Esophagus muscularis mucosa (tissue), 4 donors: ENCODE results near the gene TCP10L. TPM values are rescaled to one million over a fixed set of nuclear protein-coding genes. Genes with fewer than 3 reads are reported as not detected.
A peak's percentile ranks its signal among the peaks of the same experiment; 100 is the strongest.

ENCODE experiments used
- DNase-seq: peaks from one replicate; pipeline ENCODE4 v3.0.0-alpha.2; 2017; ENCODE audit errors: extremely low spot score
- H3K27ac ChIP-seq, 4 donors: fragments of 200-600 bp; sonication (generic); replicated peaks in 1 of 4; 1 replicate in 3 of 4; 2 replicates in 1 of 4; pipeline ENCODE4 v1.5.1; 2016 to 2019; ENCODE audit warnings: mild to moderate bottlenecking in 1 of 4
- H3K27me3 ChIP-seq, 4 donors: fragments of 200-600 bp; sonication (generic); one replicate each; pipeline versions ENCODE4 v1.5.1 to v1.6.0; 2016 to 2019
- H3K36me3 ChIP-seq, 4 donors: fragments of 200-600 bp; sonication (generic); one replicate each; pipeline ENCODE4 v1.5.1; 2016 to 2019
- H3K4me1 ChIP-seq, 4 donors: fragments of 200-600 bp; sonication (generic); one replicate each; pipeline ENCODE4 v1.5.1; 2016 to 2019
- H3K4me3 ChIP-seq, 4 donors: fragments of 200-600 bp; sonication (generic); 1 replicate in 2 of 4; 2 replicates in 2 of 4; pipeline ENCODE4 v1.5.1; 2016 to 2019; ENCODE audit warnings: mild to moderate bottlenecking in 4 of 4, moderate library complexity in 1 of 4
- H3K9me3 ChIP-seq, 4 donors: fragments of 200-600 bp; sonication (generic); 1 replicate in 3 of 4; 2 replicates in 1 of 4; pipeline ENCODE4 v1.5.1; 2016 to 2019
- CTCF ChIP-seq, 3 experiments: fragments of 200-600 bp in 2 of 3; fragments of 450-650 bp in 1 of 3; sonication (generic) in 2 of 3; IDR thresholded peaks; one replicate each; pipeline ENCODE4 v1.5.1; 2017 to 2019; ENCODE audit warnings: antibody characterized with exemption in 3 of 3, mild to moderate bottlenecking in 2 of 3, moderate library complexity in 1 of 3
- EP300 ChIP-seq: sonication (generic); formaldehyde crosslinking; IDR thresholded peaks from one replicate; pipeline ENCODE4 v1.6.1; 2017; ENCODE audit warnings: antibody characterized with exemption
- POLR2A ChIP-seq: fragments of 450-650 bp; IDR thresholded peaks from one replicate; pipeline ENCODE4 v1.6.1; 2017; ENCODE audit warnings: antibody characterized with exemption, moderate library complexity, mild to moderate bottlenecking, low read depth
- POLR2AphosphoS5 ChIP-seq, 2 donors: sonication (generic); formaldehyde crosslinking; IDR thresholded peaks; one replicate each; pipeline ENCODE4 v1.6.1; 2017; ENCODE audit warnings: antibody characterized with exemption in 2 of 2
- WGBS: methylation state at CpG from one replicate; pipeline ENCODE4 v1.1.5; 2018; 5-methylcytosine and 5-hydroxymethylcytosine counted together
- intact Hi-C: fragments of 100-400 bp; cut with DNase I; formaldehyde crosslinking; loops from one replicate; pipeline ENCODE4 v1.15.1; 2023
- total RNA-seq, 4 donors: library from RNA; depleted of rRNA; stranded (reverse); fragments of >200 nt; gene quantifications; one replicate each; pipeline versions ENCODE4 v1.1.0 to v1.2.1, GENCODE V29; 2016

The TCP10L gene
- total RNA-seq, 4 donors from 2014 or later: 1.2 to 1.7 (median 1.5) TPM

- no peak for DNase-seq
- no peak overlapping the region for H3K4me3 ChIP-seq
- TF ChIP-seq CTCF (IDR thresholded peaks at IDR 0.05): no peak
- TF ChIP-seq POLR2AphosphoS5 (IDR thresholded peaks at IDR 0.05): peak in 1 of 2 donors; percentile 11
- H3K27me3 ChIP-seq: no peaks in the 10 kb centered on the region
- no peak overlapping the region for H3K27ac ChIP-seq
- no peaks in the 10 kb centered on the region for H3K9me3 ChIP-seq
- intact Hi-C loops: no loop called here
- WGBS: 68% methylated on average over 6 of the region's 6 CpGs
- peaks cover 9 to 44% (median 32%) of the 10 kb centered on the region in 4 donors for H3K36me3 ChIP-seq
- H3K4me1 ChIP-seq: peaks cover 0 to 3% (median 0%) of the 10 kb centered on the region in 4 donors
Measured at GRCh38 chr21:32597205-32597604, 11.9 kb upstream of the TCP10L start.

DNA sequence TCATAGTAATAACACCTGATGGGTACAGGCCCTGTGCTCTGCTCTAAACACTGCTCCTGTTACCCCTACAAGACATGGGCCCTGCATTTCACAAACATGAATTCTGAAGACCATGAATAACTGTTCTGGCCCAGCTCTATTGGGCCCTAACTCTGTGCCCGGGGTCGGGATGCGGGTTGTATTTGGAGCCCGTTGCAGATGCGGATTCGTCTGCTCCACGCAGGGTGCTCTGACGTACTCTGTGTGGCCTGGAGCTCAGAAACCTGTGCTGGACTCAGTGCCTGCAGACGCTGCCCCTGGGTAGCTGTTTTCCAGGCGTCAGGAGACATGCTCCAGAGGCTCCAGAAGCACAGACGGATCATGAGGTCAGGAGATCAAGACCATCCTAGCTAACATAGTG is 10.1 kb upstream of the TCP10L start:
- Histone ChIP-seq H3K4me1 (peaks cover 0 to 7% (median 6%) of the 10 kb centered on the region in 4 donors), H3K9me3 (no peaks in the 10 kb centered on the region), H3K27me3 (no peaks in the 10 kb centered on the region), H3K4me3 (no peak overlapping the region), H3K36me3 (peaks cover 4 to 34% (median 24%) of the 10 kb centered on the region in 4 donors), H3K27ac (no peak overlapping the region)
- DNase-seq: no peak
- 86% methylated on average over 11 of the region's 11 CpGs for WGBS
- no peak for TF ChIP-seq POLR2AphosphoS5 (IDR thresholded peaks at IDR 0.05)
- no peak for TF ChIP-seq CTCF (IDR thresholded peaks at IDR 0.05)
- TF ChIP-seq EP300: no peak
- no peak for TF ChIP-seq POLR2A
- intact Hi-C loops: no loop called here

DNA sequence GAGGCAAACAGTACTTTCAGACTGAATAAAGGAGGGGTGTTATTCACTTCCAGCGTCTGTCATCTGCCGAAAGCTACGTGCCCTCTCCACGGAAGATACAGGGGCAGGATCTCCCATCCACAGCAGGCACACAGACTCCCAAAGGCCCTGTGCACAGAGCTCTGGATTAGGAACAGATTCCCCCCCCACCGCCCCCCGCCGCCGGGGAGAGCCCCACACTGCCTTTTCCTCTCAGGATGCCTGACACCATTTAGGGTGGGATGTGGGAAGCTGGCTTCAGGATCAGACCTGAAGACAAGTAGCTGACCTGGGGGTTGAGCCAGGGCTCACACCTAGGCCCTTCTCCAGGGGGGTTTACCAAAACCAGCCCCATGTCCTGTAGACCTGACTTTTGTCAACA is 8.4 kb upstream of the TCP10L start:
- Histone ChIP-seq H3K36me3 (peaks cover 0 to 17% (median 10%) of the 10 kb centered on the region in 4 donors), H3K4me1 (peaks cover 0 to 12% (median 11%) of the 10 kb centered on the region in 4 donors), H3K27me3 (no peaks in the 10 kb centered on the region), H3K9me3 (no peaks in the 10 kb centered on the region), H3K4me3 (no peak overlapping the region), H3K27ac (no peak overlapping the region)
- intact Hi-C loops: no loop called here
- WGBS: 91% methylated on average over 8 of the region's 8 CpGs
- TF ChIP-seq EP300 (no peak), POLR2A (no peak), CTCF (IDR thresholded peaks at IDR 0.05) (no peak), POLR2AphosphoS5 (IDR thresholded peaks at IDR 0.05) (no peak)
- DNase-seq: no peak

DNA sequence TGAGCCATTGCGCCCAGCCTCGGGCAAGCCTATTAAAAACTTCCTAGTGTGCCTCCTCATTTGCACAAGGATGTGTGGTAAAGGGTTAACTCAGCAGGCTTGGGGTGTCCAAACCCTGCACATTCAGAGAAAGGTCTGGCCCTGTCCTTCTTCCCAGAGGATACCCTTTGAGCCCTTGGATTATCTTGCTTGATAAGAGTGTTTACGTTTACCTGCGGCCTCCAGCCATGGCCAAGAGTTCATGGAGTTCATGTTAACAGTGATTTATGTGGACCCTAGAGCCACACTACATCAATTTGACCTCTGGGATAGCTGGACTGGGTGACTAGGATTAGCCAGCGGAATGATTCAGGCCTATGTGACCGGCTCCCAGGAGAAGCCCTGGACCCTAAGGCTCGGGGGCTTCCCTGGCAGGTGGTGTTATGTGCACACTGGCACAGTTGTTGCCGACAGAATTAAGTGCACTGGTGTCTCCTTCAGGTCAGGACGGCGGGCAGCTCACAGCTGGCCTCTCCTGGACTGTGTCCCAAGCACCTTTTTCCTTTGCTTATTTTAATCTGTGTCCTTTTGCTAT is 7.7 kb upstream of the TCP10L start:
- Histone ChIP-seq H3K4me3 (no peak overlapping the region), H3K9me3 (no peaks in the 10 kb centered on the region), H3K4me1 (peaks cover 0 to 12% (median 11%) of the 10 kb centered on the region in 4 donors), H3K27ac (no peak overlapping the region), H3K27me3 (no peaks in the 10 kb centered on the region), H3K36me3 (peaks cover 0 to 10% (median 6%) of the 10 kb centered on the region in 4 donors)
- WGBS: 72% methylated on average over 8 of the region's 10 CpGs
- intact Hi-C loops: no loop called here
- no peak for TF ChIP-seq POLR2AphosphoS5 (IDR thresholded peaks at IDR 0.05)
- TF ChIP-seq EP300: no peak
- TF ChIP-seq POLR2A: no peak
- TF ChIP-seq CTCF (IDR thresholded peaks at IDR 0.05): no peak
- DNase-seq: no peak

DNA sequence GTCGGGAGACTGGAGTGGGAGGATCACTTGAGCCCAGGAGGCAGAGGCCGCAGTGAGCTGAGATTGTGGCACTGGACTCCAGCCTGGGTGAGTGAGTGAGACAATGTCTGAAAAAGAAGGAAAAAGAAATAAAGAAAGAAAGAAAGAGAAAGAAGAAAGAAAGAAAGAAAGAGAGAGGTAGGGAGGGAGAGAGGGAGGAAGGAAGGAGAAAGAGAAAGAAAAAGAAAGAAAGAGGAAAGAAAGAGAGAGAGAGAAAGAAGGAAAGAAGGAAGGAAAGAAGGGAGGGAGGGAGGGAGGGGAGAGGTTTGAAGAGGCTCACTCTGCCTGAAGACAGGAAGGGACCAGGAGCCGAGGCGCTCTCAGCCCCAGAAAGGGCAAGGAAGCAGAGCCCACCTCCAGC is 4.8 kb upstream of the TCP10L start:
- 64% methylated on average over 4 of the region's 4 CpGs for WGBS
- H3K9me3 ChIP-seq: no peaks in the 10 kb centered on the region
- H3K27me3 ChIP-seq: no peaks in the 10 kb centered on the region
- intact Hi-C loops: no loop called here
- peaks cover 0 to 11% (median 3%) of the 10 kb centered on the region in 4 donors for H3K36me3 ChIP-seq
- H3K27ac ChIP-seq: peak overlapping the region; percentile 10 to 74 (median 64)
- no peak for TF ChIP-seq CTCF (IDR thresholded peaks at IDR 0.05)
- no peak for TF ChIP-seq POLR2AphosphoS5 (IDR thresholded peaks at IDR 0.05)
- TF ChIP-seq EP300: no peak
- TF ChIP-seq POLR2A: no peak
- H3K4me1 ChIP-seq: peaks cover 0 to 12% (median 11%) of the 10 kb centered on the region in 4 donors
- peak overlapping the region in 1 of 4 donors; percentile 14 for H3K4me3 ChIP-seq
- DNase-seq: no peak
